Activated gamma-delta T cell (primary cell): ENCODE data around the gene SLC6A12.
"Not testable (repeated sequence)": the region's sequence is repeated elsewhere in the genome, so short reads cannot be mapped to it uniquely, and the experiment has no call there.

Experiments used
- DNase-seq: peaks from one replicate; lab custom pipeline; 2025; lab: John Stamatoyannopoulos, UW
- total RNA-seq, 2 donors: gene quantifications; one replicate each; lab custom pipeline; 2026; lab: John Stamatoyannopoulos, UW

Gene SLC6A12
- total RNA-seq = 0.87 to 2.4 reads per million in 2 donors

DNA sequence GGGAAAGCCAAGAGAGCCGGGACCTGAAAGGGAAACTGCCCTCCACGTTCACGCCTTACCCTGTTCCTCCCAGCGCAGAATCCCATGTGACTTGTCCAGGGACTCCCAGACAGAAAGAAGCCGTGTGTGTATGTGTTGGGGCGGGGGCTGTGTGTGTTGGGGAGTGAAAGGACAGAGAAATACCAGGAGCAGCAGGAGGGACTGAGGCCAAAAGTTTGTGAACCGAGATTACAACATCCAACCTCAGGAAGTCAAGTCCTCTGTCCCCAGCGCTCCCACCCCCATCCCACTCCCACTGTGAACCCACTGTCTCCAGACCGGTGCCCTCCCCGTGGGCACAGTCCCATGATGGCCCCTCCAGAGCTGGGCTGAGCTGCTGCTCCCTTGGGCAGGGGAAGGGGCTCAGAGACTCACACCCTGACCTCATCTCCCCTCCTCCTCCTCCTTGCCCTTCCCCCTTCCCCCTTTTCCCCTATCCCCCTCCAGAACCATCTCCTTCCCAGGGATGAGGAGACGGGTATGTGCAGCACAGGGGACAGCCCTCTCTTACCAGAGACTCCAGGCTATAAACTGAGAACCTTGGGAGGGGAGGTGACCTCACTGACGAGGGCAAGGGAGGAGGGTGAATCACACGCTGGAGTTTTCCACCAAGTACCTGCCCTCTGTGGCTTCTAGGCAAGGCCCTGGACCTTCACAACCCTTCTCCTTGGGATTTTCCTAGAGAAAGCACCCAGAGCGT lies at the start of gene SLC6A12:
SLC6A12 (minus strand) TSS at position 155 of the 739 bp plus-strand sequence. CDS start 4,171 bp downstream, outside the sequence.
- DNase-seq = no peak

- DNase-seq = no peak
Measured at GRCh38 chr12:263574-263973, 49.6 kb upstream of the SLC6A12 start.

GRCh38 chr12:262817-263216 lies 48.9 kb upstream of the SLC6A12 start, which contains the start of gene SLC6A13:
TSS of gene SLC6A13 (minus strand) at chr12:262836. CDS start at chr12:260052, 2,784 bp downstream.
- DNase-seq = no peak

- DNase-seq = no peak
Measured at GRCh38 chr12:262113-262512, 48.2 kb upstream of the SLC6A12 start.

DNA sequence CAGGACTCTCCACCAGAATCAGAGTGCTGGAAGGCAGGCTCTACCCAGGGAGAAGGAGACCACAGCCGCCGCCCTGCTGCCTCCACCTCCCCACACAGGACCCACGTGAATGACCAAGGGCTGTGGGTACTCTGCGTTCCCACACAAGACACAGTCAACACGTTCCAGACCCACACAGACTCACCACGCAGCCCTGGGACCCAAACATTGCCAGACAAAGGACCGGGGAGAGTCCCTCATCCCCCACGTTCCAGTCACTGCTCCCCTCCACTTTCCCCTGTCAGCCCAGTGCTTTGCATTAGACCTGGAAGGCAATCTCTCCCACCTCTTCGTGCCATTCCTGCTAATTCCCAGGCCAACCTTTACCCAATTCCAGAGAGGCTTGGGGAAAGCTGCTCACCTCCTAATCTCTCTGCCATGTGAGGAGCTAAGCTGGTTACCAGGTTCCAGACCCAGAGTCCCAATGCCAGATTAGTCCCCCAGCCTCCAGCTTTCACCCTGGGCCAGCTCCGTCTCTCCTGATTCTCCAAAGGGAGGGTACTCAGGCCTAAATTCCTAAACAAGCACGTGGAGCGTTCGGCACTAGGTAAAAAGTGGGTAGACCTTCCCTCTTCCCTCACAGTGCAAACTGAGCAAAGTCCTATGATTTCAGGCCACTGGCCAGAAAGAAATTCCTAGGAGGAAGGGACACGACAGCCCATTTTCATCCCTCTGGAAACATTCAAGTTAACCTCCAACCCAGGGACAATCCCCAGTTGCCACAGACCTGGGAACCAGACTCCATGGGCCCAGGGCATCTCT lies 43.8 kb upstream of the SLC6A12 start:
- no peak for DNase-seq

- DNase-seq = no peak
Measured at GRCh38 chr12:256958-257357, 43.0 kb upstream of the SLC6A12 start.

DNA sequence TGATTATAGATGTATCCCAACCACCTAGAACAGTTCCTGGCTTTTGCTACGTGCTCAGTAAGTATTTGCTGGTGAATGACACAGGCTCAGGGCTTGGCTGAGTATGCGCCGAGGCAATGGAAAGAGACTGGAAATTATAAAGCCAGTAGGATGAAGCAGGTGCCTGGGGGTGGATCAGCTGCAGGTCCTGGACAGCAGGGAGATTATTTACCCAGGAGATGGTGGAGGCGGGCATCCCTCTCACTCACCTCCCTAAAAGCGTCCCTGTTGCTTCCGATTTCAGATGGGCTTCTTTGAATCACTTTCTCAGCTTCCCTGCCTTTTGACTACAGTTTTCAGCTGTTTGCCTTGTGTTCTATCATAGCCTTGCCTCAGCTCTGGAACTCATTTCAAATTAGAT lies 42.3 kb upstream of the SLC6A12 start:
- no peak for DNase-seq

DNA sequence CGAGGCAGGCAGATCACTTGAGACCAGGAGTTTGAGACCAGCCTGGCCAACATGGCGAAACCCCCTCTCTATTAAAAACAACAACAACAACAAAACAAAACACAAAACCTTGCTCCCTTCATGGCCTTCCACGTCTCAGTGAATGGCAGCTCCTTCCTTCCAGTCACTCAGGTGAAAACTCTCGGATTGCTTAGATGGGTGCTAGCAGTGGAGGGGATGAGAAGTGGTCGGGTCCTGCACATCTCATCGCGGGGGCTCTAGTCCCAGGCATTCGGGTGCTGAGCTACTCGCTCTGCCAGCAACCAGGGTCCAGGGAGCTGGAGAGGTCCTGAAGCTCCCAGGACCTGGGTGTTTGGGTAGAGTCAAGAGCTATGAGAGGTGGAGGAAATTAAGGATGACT lies 41.0 kb upstream of the SLC6A12 start:
- DNase-seq = no peak

DNA sequence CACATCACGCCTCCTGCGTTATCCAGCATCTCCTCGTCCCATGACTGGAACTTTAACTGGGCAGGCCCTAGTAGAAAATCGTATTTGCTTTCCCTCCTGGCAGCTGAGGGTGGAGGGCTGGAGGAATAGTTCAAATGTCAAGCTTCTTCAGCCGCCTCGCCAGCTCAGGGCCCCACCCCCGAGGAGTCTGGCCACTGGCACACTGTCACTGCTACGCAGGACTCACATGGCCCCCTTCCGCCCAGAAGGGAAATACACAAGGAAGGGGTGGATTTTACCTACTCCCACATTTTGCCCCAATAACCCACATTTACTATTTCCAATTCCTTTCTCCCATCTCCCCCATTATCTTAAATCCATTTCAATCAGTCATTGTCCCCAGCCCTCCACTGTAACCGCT lies 40.1 kb upstream of the SLC6A12 start:
- no peak for DNase-seq

DNA sequence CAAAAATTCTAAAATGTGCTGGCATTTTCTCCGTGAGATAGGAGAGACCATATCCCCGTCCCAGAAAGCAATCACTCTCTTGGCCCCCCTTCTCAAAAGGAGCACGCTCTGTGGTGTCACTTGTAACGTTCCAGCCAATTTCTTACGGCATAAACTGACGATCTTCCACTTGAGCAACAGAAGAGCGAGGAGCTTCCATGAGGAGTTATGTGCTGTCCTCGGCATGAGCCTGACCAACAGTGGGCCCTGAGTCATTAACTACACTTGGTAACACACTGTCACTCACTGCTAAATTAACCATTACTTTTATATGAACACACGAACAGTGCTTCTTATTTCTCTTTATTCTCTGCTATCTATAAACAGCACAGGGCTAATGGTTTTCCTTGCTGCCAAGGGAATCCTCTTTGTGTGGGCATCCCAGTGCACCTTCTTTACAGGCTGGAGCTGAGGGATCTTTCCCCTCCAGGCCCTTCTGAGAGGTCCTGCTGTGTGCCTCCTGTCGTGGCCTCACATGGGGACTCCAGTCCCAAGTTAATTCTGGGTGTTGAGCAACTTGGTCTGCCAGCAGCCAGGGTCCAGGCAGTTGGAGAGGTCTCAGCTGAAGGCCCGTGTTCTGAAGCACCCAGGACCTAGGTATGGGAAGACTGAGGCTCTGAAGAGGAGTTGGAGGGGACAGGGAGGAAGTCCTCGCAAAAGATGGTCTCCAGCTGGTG lies 39.3 kb upstream of the SLC6A12 start:
- no peak for DNase-seq

- DNase-seq = no peak
Measured at GRCh38 chr12:252636-253035, 38.7 kb upstream of the SLC6A12 start.

DNA sequence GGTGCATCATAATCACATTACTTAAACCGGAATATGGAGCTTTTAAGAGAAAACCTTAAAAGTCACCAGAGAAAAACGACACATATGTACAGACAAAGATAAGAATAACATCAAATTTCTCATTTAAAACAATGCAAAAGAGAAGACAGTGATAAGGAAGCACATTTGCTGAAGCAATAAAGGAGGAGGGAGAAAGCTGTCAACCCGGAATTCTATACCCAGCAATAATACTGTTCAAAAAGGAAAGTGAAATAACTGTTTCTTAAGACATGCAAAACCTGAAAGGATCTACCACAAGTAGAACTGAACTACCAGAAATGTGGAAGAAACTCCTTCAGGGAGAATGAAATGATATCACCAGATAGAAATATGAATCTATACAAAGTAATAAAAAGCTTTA lies 33.3 kb upstream of the SLC6A12 start:
- DNase-seq = no peak

DNA sequence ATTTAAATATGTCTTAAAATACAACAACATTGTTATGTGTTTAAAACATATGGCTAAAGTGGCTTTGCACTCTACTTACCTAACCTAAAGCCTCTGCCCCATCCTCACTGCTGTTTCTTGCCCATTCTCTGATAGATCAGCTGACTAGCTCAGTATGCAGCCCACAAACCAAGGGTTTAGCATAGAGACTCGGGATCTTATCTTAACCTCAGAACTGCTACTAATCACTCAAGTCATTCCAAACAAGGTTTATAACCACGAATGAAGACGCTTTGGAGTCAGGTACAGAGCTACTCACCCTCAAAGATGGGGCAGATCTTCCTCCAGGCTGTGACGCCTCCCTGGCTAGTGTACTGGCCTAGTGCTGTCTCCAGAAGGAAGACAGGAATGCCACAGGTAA lies 29.4 kb upstream of the SLC6A12 start:
- no peak for DNase-seq

DNA sequence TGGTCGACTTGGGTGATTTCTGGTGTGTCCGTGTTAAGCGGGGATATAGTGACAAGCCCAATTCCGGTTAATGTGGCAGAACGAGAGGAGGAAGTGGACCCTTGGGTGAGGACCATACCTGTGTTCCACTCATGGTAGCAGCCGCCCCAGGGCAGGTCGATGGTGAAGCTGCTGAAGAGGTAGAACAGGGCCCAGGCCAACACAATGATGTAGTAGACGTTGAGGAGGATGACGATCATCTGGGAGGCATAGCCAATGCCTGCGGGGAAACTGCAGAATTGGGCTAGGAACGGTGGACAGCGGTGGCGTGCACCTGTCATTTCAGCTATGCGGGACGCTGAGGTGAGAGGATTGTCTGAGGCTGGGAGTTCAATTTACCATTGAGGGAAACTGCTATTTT lies 28.5 kb upstream of the SLC6A12 start:
- DNase-seq = no peak

GRCh38 chr12:241266-241665 lies 27.3 kb upstream of the SLC6A12 start:
- no peak for DNase-seq

DNA sequence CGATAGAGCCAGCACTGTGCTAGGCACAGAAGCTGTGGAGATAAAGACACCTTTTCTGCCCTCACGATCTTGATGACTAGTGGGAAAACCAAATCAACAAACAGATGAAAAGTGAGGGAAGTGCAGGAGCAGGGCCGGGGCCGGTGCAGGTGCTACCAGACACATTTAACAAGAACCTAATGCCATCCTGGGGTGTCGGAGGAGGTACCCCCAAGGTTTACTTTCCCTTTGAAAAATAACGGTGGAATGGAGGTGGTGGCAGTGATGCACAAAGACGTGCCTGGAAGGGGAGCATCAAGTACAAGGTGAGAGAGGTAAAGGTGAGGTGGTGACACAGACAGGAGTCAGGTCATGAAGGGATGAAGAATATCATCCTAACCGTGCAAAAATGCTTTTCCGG lies 26.6 kb upstream of the SLC6A12 start:
- DNase-seq = no peak

- no peak for DNase-seq
Measured at GRCh38 chr12:238736-239398, 24.9 kb upstream of the SLC6A12 start.

DNA sequence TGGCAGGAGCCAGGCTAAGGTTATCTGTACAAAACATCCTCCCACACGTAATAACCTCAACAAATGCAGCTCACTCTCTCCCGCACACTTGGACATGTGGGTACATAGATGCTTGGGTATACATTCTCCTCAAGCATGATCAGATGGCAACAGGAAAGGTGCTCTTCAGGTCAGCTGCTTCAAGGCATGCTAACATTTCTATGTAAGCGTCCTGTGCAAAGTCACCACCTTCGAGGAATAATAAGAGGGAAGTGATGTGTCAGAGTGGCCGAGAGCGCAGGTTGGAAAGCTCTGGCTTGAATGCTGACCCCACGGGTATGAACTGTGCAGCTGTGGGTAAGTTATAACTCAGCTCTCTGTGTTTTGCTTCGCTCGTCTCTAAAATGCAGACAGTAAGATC lies 24.2 kb upstream of the SLC6A12 start:
- DNase-seq = no peak

DNA sequence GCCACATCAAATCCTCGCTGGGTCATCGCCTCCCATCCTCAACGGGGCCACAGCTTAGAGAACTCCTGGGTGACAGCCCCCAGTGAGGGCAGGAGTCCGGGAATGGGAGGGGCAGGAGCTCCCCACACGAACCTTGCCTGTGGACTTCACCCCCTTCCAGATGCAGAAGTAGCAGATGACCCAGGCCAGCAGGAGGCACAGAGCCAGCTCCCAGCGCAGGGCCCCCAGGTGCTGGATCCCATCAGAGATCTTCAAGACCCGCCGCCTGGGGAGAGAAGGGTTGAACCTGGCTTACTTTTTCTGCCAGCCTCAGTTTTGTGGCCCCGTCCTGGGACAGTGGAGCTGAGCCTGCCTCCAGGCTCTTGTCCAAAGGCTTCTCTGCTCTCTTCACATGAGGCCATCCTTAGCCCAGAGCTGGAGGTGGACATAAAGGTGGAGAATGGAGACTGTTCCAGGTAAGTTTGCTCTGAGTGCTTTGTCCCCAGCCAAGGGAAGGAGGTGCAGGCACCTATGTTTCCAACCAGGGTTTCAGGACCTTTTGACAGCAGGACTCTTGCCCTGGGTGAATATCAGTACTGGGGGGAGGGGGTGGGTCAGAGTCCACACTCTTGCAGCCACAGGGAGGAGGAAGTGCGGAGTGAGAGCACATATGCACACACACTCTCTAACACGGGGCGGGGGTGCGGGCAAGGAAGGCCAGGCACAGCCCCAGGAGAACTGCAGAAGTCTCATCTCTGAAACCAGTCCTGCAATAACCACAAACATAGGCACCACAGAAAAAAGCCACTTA lies 23.3 kb upstream of the SLC6A12 start:
- no peak for DNase-seq

GRCh38 chr12:236445-236844 lies 22.5 kb upstream of the SLC6A12 start:
- no peak for DNase-seq

DNA sequence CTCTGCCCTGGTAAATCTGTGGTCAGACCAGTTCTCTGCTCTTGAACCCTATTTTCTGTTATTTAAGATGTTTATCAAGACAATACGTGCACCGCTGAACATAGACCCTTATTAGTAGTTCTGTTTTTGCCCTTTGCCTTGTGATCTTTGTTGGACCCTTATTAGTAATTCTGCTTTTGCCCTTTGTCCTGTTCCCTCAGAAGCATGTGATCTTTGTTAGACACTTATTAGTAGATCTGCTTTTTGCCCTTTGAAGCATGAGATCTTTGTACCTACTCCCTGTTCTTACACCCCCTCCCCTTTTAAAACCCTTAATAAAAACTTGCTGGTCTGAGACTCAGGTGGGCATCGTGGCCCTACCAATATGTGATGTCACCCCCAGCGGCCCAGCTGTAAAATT lies 22.0 kb upstream of the SLC6A12 start:
- not testable (repeated sequence) for DNase-seq
